GM23338 (cell line): ENCODE measurements around the gene RBP3. TPM values are rescaled to one million over a fixed set of nuclear protein-coding genes. Genes with fewer than 3 reads are reported as not detected.

Experiments used
- ATAC-seq: fragments of 200-7000 bp; cut with Tn5 transposase; 3 replicates; pipeline ENCODE4 v1.9.1; 2020
- DNase-seq: peaks from one replicate; pipeline ENCODE4 v3.0.0-alpha.2; 2015; ENCODE audit warnings: low spot score
- H2AFZ ChIP-seq: fragments of 200-600 bp; sonication (generic); 2 replicates; pipeline ENCODE4 v1.8.0; 2016; ENCODE audit warnings: antibody characterized with exemption, mild to moderate bottlenecking, moderate library complexity
- H3F3A ChIP-seq: fragments of 200-600 bp; sonication (generic); replicated peaks from 2 replicates; pipeline ENCODE4 v1.8.0; 2017; ENCODE audit warnings: antibody characterized with exemption, mixed run types, low read depth
- H3K27ac ChIP-seq: fragments of 200-600 bp; sonication (generic); 2 replicates; pipeline ENCODE4 v1.6.1; 2016; ENCODE audit warnings: low read depth
- H3K27me3 ChIP-seq: fragments of 200-600 bp; sonication (generic); 2 replicates; pipeline ENCODE4 v1.8.0; 2016; ENCODE audit warnings: mild to moderate bottlenecking, mixed run types, moderate library complexity; ENCODE audit not compliant: insufficient read depth
- H3K36me3 ChIP-seq: fragments of 200-600 bp; sonication (generic); 2 replicates; pipeline ENCODE4 v1.8.0; 2016; ENCODE audit warnings: mild to moderate bottlenecking; ENCODE audit not compliant: insufficient read depth
- H3K4me1 ChIP-seq: fragments of 200-600 bp; sonication (generic); 2 replicates; pipeline ENCODE4 v1.8.0; 2016; ENCODE audit warnings: mild to moderate bottlenecking, moderate library complexity; ENCODE audit not compliant: insufficient read depth
- H3K4me2 ChIP-seq: fragments of 200-600 bp; sonication (generic); 2 replicates; pipeline ENCODE4 v1.7.1; 2017; ENCODE audit warnings: mixed run types
- H3K4me3 ChIP-seq: fragments of 200-600 bp; sonication (generic); 2 replicates; pipeline ENCODE4 v1.6.1; 2016; ENCODE audit warnings: mixed run types
- H3K79me2 ChIP-seq: fragments of 200-600 bp; sonication (generic); replicated peaks from 2 replicates; pipeline ENCODE4 v1.8.0; 2017; ENCODE audit warnings: mild to moderate bottlenecking; ENCODE audit not compliant: insufficient read depth
- H3K9me2 ChIP-seq: fragments of 200-600 bp; sonication (generic); 2 replicates; pipeline ENCODE4 v1.8.0; 2017; ENCODE audit not compliant: insufficient read depth
- H4K20me1 ChIP-seq: fragments of 200-600 bp; sonication (generic); replicated peaks from 2 replicates; pipeline ENCODE4 v1.8.0; 2017; ENCODE audit warnings: mild to moderate bottlenecking; ENCODE audit not compliant: insufficient read depth
- H3K27ac Mint-ChIP-seq: 2 replicates; pipeline ENCODE4 v1.8.0; 2020; ENCODE audit warnings: inconsistent platforms, mild to moderate bottlenecking, moderate library complexity, mixed read lengths
- H3K27me3 Mint-ChIP-seq: 3 replicates; pipeline ENCODE4 v1.8.0; 2022; ENCODE audit warnings: low read depth, mild to moderate bottlenecking, moderate library complexity, mixed read lengths, inconsistent platforms; ENCODE audit not compliant: insufficient read depth, poor library complexity
- H3K36me3 Mint-ChIP-seq: 3 replicates; pipeline ENCODE4 v1.8.0; 2021; ENCODE audit warnings: low read depth, mild to moderate bottlenecking, inconsistent platforms, moderate library complexity, mixed read lengths
- H3K4me1 Mint-ChIP-seq: 3 replicates; pipeline ENCODE4 v1.8.0; 2020; ENCODE audit warnings: mild to moderate bottlenecking, inconsistent platforms, mixed read lengths
- H3K4me3 Mint-ChIP-seq: 3 replicates; pipeline ENCODE4 v1.8.0; 2021; ENCODE audit warnings: moderate library complexity, mild to moderate bottlenecking, inconsistent platforms, mixed read lengths
- H3K9me3 Mint-ChIP-seq: 3 replicates; pipeline ENCODE4 v1.8.0; 2020; ENCODE audit warnings: moderate library complexity, mild to moderate bottlenecking, inconsistent platforms, mixed read lengths
- CREB1 ChIP-seq: fragments of 250-450 bp; sonication (Bioruptor Pico); IDR thresholded peaks from 2 replicates; pipeline ENCODE4 v1.5.0; 2020; ENCODE audit warnings: low read depth, mild to moderate bottlenecking, moderate library complexity
- CTCF ChIP-seq, 2 experiments: fragments of 200-600 bp in 1 of 2; sonication (generic) in 1 of 2; conservative IDR thresholded peaks; 2 replicates each; pipeline versions ENCODE4 v1.5.1 to v1.6.1; 2016 to 2017; ENCODE audit warnings: antibody characterized with exemption in 2 of 2, low read depth in 2 of 2, mild to moderate bottlenecking in 2 of 2, moderate library complexity in 1 of 2
- ETS1 ChIP-seq: IDR thresholded peaks from 2 replicates; pipeline ENCODE4 v1.6.1; 2016; ENCODE audit warnings: antibody characterized with exemption
- EZH2 ChIP-seq: fragments of 200-600 bp; sonication (generic); IDR thresholded peaks from one replicate; pipeline ENCODE4 v1.8.0; 2017; ENCODE audit warnings: antibody characterized with exemption, mild to moderate bottlenecking, low read depth; ENCODE audit not compliant: unreplicated experiment
- EZH2phosphoT487 ChIP-seq: fragments of 200-600 bp; sonication (generic); IDR thresholded peaks from one replicate; pipeline ENCODE4 v1.8.1; 2018; ENCODE audit warnings: antibody characterized with exemption; ENCODE audit not compliant: unreplicated experiment
- JUNB ChIP-seq: IDR thresholded peaks from one replicate; pipeline ENCODE4 v1.6.1; 2016; ENCODE audit warnings: antibody characterized with exemption; ENCODE audit not compliant: unreplicated experiment
- NANOG ChIP-seq: IDR thresholded peaks from 2 replicates; pipeline ENCODE4 v1.6.1; 2016; ENCODE audit warnings: antibody characterized with exemption, borderline replicate concordance
- POLR2AphosphoS5 ChIP-seq: IDR thresholded peaks from 2 replicates; pipeline ENCODE4 v1.6.1; 2016; ENCODE audit warnings: antibody characterized with exemption, low read depth
- REST ChIP-seq: IDR thresholded peaks from one replicate; pipeline ENCODE4 v1.6.1; 2018; ENCODE audit warnings: antibody characterized with exemption; ENCODE audit not compliant: unreplicated experiment
- STAT1 ChIP-seq: IDR thresholded peaks from one replicate; pipeline ENCODE4 v1.6.1; 2016; ENCODE audit warnings: antibody characterized with exemption; ENCODE audit not compliant: unreplicated experiment
- ZNF114 ChIP-seq: fragments of 250-450 bp; sonication (Bioruptor Pico); IDR thresholded peaks from 2 replicates; pipeline ENCODE4 v1.5.0; 2020; ENCODE audit warnings: mild to moderate bottlenecking, moderate library complexity
- ZNF331 ChIP-seq: fragments of 250-450 bp; sonication (Bioruptor Pico); IDR thresholded peaks from 2 replicates; pipeline ENCODE4 v1.5.0; 2020; ENCODE audit warnings: low read depth, mild to moderate bottlenecking, moderate library complexity
- ZNF462 ChIP-seq: fragments of 250-450 bp; sonication (Bioruptor Pico); IDR thresholded peaks from 2 replicates; pipeline ENCODE4 v1.5.0; 2020; ENCODE audit warnings: mild to moderate bottlenecking, moderate library complexity
- polyA plus RNA-seq: library from polyadenylated mRNA; unstranded; fragments of >200 nt; fragmentation: Nextera tagmentation; extraction: Ambion mirVana; gene quantifications from 2 replicates; pipeline ENCODE4 v1.2.1, GENCODE V29; 2016
- total RNA-seq: library from RNA; depleted of rRNA; stranded (reverse); fragments of >200 nt; shearing (Covaris generic); gene quantifications from 2 replicates; pipeline ENCODE4 v1.2.3, GENCODE V29; 2014

The RBP3 gene
- total and polyA plus RNA-seq, 2 experiments from 2014 or later, result not detected

GRCh38 chr10:47311193-47311931 lies 36.8 kb upstream of the RBP3 start:
- Histone ChIP-seq H3K36me3 (no peaks in the 10 kb centered on the region), H3K4me2 (no peak overlapping the region), H3K79me2 (no peaks in the 10 kb centered on the region), H3K27ac (no peak overlapping the region), H3F3A (no peaks in the 10 kb centered on the region), H2AFZ (no peak overlapping the region), H3K4me3 (no peak overlapping the region), H3K9me2 (no peaks in the 10 kb centered on the region), H3K27me3 (no peaks in the 10 kb centered on the region), H4K20me1 (no peaks in the 10 kb centered on the region), H3K4me1 (no peaks in the 10 kb centered on the region)
- DNase-seq (no peak), ATAC-seq (no peak)
- Mint-ChIP-seq H3K4me1 (peaks cover 15% of the 10 kb centered on the region; the same call in 2 of the 3 replicates), H3K27me3 (peaks cover 11% of the 10 kb centered on the region), H3K4me3 (no peak overlapping the region), H3K27ac (no peak overlapping the region), H3K36me3 (no peaks in the 10 kb centered on the region), H3K9me3 (no peaks in the 10 kb centered on the region)
- TF ChIP-seq ZNF331 (no peak), ZNF462 (CRISPR knock-in tag) (no peak), REST (no peak), EZH2 (no peak), JUNB (no peak), POLR2AphosphoS5 (no peak), STAT1 (no peak), NANOG (no peak), ZNF114 (CRISPR knock-in tag) (no peak), CTCF (conservative IDR thresholded peaks at IDR 0.05; ENCODE audit: low read depth in 2 of 2) (no peak), ETS1 (no peak), EZH2phosphoT487 (no peak), CREB1 (no peak)
